T-helper 2 cell treated with Interferon-gamma antibody and Interleukin-4, amounts not matched to agents 100 ng/mL and 5 ng/mL, for 36 hours (primary cell): ENCODE measurements around the gene ANKS1A. TPM values are rescaled to one million over a fixed set of nuclear protein-coding genes. Genes with fewer than 3 reads are reported as not detected.
"Not testable (repeated sequence)": the region's sequence is repeated elsewhere in the genome, so short reads cannot be mapped to it uniquely, and the experiment has no call there.

Source experiments
- intact Hi-C: fragments of 100-400 bp; cut with micrococcal nuclease; formaldehyde crosslinking; loops from one replicate; pipeline ENCODE4 v1.15.1; 2023
- total RNA-seq: library from RNA; stranded (reverse); gene quantifications from 2 replicates; pipeline ENCODE4 v1.2.3, GENCODE V29; 2022

The ANKS1A gene
- total RNA-seq, 1 donor from 2014 or later = 6.8 TPM

DNA sequence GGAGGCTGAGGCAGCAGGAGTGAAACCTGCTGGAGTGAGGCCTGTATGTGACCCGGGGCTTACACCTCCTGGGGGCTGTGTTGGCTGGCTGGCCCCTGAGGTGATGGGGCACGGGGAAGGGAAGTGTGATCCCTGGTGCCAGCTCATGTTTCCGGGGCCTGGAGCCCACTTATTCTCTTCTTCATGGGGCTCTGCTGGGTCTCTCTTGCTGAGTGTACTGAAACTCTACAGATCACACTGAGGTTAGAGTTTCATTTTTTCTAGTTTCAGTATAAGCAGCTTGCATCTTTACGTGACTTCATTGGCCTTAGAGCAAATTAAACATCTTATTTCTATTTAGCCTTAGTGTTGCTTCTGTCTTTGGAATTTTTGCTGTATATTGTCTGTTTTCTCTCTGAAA lies 96.2 kb downstream of the ANKS1A start:
- intact Hi-C loops = loop anchor here (10.0 kb wide), 2 partner anchors 220 to 260 kb away; no protein-coding TSS in a partner anchor

DNA sequence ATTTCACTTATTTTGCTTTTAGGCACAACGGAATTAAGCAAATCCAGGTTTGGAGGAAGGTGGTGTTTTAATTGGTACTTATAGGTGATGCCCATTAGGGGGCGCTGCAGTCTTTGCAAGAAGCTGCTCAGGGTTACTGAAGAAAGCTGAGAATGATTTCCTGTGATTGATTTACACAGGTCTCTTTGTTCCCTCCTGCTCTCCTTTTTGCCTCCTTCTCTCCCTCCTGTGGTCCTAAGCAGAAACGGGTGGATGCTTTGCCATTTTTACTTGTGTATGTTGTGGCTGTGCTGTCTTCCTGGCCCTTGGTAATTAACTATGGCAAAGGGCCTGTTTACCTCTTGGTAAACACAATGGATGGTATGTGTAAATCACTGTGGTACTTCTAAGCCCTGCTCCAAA lies 97.8 kb downstream of the ANKS1A start:
- intact Hi-C loops = loop anchor here (1.0 to 10.0 kb wide), 3 partner anchors 153 to 258 kb away; no protein-coding TSS in a partner anchor

DNA sequence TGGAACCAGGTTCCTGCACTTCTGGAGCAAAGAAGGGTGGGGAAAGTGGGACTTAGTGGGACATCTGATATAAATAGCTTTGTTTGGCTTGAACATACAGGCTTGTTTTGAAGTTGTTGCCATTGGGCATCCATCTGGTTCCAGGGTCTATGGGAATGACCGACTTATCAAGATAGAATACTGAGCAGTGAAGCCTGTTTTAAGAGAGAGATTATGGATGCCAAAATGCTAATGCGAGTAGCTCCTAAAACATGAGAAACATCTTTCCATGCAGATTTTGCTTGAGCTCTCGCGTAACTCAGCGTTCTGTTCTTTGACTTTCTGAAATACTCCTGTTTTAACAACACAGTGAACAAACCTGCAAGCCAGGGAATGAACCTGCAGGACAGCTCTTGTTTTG lies 98.5 kb downstream of the ANKS1A start:
- intact Hi-C loops = loop anchor here (10.0 kb wide), 2 partner anchors 217 to 257 kb away; no protein-coding TSS in a partner anchor

DNA sequence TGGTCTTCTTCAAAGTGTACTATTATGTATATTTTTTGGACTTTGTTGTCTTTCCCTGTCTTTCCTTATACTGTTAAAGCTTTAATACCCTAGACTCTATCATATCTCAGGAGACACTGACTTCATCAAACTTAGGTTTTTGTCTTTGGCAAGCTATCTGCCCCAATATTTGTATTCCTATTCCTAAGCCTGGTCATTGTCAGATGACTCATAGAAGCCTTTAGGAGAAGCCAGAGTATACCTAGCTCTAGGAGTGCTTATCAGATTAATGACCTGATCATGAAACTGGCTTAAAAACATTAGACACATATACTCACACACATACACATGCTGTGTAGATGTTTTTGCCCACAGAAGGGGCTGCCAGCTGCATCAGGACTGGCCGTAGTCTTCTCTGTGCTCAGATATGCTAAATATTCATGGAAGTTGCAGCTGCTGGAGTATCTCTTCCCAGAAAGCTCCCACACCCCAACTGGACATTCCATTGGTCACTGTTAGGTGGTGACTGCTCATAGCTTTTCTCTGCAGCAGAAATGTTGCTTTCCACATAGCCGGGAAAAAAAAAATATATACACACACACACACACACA lies 102.0 kb downstream of the ANKS1A start:
- intact Hi-C loops = no loop called here

DNA sequence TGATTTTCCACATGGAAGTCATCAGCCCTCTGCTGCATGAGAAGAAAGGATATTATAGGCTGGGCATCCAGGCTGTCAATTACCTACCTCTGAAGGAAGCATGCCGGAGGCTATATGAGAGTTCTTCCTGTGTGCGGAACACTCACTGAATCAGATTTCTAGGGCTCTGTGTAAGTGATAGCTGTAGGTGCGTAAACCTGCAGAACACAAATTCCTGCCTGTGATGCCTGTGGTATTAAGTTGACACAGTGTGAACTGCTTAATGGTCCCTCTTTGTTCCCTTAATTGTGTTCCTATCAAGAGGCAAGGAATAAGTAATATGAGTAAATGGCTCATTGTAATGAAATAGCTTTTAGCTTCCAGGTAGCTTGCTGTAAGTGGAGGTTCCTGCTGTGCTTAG lies 103.3 kb downstream of the ANKS1A start:
- intact Hi-C loops = no loop called here

DNA sequence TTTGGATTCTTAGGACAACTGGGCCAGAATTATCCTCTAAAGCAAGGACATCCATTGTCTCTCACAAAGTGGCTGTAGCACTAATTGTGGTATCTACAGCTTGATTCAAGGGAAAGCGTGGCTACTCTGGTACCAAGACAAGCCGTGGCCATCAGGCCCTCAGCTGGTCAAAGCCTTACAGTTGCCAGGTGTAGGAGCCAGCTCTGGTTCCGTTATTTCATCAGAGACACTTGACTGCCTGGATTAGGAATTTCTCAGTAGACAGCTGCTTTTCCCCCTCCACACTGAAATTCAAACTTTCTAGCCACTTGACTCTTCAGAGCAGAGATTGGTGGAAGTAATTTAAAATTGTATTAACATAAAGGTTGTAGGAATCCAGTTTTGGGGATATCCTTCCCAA lies 104.2 kb downstream of the ANKS1A start:
- intact Hi-C loops = no loop called here

DNA sequence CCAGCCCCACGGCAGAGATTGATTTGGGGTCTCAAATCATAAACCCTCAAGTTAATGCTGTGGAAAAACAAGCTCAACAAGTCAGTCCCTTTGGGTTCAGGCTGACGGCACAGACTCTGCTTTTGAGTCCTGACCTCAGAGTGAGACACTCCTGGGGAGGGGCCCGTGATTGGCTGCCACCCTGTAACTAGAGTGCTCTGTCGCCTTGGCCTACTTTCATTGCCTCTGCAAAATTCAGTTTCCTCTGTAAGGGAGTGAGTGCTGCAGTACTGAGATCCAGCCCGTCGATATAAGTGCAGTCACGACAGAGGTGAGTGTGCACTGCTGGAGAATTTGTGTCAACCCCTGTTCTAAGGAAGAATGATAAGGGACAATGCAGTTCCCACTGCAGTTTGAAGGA lies 105.6 kb downstream of the ANKS1A start:
- intact Hi-C loops = no loop called here

DNA sequence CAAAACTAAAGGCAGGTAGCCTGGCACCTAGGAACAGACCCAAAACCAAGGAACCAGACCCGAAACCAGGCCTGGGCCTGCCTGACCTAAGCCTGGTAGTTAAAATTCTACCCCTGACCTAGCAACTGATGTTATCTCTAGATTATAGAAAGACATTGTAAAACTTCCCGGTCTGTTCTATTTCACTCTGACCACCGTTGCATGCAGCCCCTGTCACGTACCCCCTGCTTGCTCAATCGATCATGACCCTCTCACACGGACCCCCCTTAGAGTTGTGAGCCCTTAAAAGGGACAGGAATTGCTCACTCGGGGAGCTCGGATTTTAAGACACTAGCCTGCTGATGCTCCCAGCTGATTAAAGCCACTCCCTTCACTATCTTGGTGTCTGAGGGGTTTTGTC lies 109.4 kb downstream of the ANKS1A start:
- intact Hi-C loops = not testable (repeated sequence)

DNA sequence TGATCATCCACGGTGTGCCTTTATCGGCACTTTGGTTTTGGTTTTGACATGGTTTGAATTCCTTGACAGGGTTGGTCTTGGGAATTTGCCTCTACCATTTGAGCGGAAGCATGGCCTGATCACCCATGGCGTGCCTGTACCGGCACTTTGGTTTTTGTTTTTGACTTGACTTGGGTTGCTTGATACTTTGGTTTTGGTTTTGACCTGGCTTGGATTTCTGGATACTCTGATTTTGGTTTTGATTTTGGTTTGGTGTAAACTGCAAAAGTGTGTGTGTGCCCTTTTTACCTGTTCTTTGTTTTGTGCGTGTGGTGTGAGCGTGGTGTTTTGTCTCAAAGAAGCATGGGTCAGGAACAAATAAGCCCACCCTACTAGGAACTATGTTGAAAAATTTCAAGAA lies 110.1 kb downstream of the ANKS1A start:
- intact Hi-C loops = not testable (repeated sequence)

DNA sequence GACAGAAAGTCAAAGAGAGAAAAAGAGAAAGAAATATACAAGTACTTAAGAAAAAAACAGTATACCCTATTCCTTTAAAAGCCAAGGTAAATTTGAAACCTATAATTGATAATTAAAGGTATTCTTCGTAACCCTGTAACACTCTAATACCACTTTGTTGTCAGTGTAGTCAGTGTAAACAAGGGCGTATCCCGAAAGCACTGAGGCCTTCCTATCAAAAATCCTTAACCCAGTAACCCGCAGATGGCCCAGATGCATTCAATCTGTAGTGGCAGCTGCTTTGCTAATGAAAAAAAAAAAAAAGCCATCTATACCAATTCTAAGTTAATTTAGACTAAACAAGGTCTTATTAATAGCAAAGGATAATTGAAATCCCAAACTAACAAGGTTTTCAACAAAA lies 110.9 kb downstream of the ANKS1A start:
- intact Hi-C loops = not testable (repeated sequence)

DNA sequence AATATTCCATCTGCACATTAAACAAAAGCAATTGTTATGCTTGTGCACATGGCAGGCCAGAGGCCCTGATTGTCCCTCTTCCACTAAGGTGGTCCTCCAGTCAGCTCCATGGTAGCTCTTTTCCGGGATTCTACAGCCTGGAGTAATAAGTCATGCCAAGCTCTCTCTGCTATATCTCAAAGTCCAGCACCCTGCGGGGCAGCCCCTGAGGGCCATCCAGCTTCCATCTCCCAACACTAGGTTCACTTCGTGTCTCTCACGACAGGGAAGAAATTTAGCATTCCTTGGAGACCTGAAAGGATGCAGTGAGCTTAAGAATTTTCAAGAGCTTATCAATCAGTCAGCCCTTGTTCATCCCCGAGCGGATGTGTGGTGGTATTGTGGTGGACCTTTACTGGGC lies 112.3 kb downstream of the ANKS1A start:
- intact Hi-C loops = not testable (repeated sequence)

DNA sequence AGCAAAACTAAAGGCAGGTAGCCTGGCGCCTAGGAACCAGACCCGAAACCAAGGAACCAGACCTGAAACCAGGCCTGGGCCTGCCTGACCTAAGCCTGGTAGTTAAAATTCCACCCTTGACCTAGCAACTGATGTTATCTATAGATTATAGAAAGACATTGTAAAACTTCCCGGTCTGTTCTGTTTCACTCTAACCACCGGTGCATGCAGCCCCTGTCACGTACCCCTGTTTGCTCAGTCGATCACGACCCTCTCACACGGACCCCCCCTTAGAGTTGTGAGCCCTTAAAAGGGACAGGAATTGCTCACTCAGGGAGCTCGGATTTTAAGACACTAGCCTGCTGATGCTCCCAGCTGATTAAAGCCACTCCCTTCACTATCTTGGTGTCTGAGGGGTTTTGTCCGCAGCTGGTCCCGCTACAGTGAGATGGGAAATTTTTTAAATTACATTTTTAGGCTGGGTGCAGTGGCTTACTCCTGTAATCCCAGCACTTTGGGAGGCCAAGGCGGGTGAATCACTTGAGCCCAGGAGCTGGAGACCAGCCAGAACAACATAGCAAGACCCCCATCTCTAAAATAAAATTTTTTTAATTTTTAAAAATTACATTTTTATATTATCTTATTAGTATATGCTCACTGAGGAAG lies 115.0 kb downstream of the ANKS1A start:
- intact Hi-C loops = not testable (repeated sequence)

DNA sequence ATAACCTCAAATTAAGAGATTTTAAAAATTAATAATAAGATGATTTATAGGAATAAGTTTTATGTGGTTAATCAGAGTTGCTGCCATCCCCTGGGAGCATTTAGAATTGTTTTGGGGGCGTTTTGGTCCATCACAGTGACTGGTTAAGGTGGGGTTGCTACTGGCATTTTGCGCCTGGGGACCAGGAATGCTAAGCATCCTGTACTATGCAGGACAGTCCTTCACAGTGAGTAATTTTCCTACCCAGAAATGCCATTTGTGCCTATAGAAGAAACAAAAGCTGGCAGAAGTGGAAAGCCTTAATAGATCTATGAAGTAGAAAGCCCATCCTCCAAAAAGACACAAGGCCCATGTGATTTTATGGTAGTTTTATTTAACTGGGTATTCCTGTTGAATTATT lies 118.0 kb downstream of the ANKS1A start:
- intact Hi-C loops = no loop called here

DNA sequence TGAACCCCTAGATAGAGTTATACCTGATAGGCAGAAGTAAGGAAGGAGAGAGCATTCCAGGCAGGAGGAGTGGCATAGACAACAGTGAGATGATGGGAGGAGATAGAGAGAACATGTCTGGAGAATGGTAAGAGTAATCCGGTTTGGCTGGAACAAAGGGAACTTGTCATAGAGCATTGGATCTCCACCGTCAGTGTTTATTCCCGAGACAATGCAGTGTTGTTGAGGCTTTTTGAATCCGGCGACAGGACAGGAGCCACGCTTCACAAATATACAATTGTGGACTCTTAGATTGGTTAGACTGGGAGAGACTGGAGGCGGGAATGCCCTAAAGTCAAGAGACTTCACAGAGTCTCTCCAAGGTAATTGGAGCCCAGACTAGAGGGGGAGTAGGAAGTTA lies 119.8 kb downstream of the ANKS1A start:
- intact Hi-C loops = no loop called here

DNA sequence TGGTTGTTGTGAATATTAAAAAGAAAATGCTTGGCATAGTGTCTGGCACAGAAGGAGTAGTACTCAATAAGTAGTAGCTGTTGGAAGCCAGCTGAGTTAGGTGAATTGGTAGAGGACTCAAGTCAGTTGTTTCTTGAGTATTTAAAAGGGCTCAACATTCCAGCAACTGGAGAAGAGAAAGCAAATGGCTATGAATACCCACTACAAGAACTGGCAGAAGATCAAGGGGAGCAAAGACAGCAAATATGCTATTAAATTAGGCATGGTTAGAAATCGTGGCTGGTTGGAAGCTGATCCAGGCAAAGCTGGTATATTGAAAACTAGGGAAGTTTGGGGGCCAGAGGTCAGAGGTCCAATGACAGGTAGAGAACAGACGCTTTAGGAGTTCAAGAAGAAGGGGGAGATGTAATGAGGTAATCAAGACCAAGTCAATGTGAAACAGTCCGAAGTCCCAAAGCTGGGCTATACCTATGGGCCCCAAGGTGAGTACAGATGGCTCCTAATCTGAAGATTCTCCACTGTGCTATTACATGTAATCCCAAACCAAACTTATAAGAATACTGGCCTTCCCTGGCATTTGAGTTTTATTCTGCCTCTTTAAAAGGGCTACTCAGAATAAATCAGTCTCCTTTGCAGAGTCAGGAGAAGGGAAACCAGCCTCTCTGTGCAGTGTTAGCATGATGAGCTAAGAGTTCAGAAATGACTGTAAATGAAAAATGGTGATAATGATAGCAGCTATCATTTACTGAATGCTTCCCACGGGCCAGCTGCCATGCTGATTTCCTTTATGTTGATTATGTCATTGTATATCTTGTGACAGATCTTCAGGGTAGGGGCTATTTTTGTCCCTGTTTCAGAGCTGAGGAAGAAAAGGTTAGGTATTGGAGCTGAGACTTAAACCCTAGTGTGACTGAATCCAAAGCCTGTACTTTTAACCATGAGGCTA lies 122.3 kb downstream of the ANKS1A start:
- intact Hi-C loops = no loop called here

DNA sequence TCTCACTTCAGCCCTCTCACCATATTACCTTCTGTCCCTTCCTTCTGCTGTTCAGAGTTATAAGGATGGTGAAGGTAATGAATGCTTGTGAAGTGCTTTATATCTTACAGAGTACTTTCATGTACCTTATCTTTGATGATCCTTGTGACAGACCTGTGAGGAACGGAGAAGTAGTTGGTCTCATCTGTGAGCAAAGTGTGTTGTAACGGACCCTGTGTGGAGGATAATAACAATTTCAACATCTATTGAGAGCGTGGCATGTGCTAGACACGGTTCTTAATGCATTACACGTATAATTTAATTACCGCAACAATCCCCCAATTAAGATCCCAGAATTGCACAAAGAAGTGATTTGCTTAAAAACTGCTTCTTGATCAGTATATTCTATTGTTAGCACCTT lies 124.6 kb downstream of the ANKS1A start:
- intact Hi-C loops = no loop called here

DNA sequence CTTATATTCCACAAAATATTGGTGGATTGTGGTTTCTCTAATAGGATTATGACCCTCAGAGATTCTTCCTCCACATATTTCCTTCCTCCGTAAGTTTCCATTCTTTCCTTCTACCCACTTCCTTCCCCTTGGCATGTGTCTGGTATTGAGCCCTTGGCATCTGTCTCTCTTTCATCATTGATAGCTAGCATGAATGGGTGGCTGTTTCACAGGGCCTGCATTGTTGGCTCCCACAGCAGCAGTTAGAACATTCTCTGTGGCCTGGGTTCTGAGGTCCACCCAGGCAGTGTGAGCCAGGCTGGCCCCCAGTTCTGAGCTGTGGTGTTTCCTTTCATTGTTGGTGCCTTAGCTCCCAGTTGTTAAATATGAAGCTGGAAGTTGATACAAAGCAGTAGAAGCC lies 125.3 kb downstream of the ANKS1A start:
- intact Hi-C loops = no loop called here

DNA sequence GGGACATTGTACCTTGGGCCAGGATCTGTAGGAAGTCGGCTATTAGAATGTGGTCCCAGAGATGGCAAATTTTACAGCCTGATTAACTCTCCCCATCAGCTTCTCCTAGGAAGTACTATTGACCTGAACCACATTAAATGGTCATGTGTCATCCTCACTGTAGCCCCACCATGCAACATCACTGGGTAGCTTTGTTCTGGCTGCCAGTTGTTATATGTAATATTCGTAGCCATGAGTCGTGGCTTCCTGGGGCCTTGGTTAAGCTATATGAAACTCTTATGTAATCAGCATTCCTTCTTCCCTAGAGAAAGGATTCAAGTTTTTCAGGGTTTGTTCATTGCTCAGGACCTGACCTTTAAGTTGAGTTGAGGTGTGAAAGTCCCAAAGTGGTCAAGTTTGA lies 125.7 kb downstream of the ANKS1A start:
- intact Hi-C loops = no loop called here

DNA sequence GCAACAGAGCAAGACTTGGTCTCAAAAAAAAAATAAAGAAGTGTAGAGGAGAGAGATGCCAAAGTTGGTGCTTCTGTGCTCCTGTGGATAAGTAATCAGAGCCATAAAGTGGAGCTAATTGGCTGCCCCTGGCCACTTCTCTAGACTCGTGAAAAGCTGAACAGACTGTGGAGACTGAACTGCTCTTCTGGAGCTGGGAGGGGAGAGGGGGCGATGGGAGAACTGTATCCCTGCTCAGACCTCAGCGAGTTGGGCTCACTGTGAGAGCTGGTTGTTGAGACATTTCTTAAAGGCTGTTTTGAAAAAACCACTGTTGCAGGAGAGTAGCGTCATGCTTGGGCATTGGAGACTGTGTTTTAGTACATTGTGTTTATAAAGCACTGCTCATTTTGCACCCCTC lies 126.4 kb downstream of the ANKS1A start:
- intact Hi-C loops = no loop called here

DNA sequence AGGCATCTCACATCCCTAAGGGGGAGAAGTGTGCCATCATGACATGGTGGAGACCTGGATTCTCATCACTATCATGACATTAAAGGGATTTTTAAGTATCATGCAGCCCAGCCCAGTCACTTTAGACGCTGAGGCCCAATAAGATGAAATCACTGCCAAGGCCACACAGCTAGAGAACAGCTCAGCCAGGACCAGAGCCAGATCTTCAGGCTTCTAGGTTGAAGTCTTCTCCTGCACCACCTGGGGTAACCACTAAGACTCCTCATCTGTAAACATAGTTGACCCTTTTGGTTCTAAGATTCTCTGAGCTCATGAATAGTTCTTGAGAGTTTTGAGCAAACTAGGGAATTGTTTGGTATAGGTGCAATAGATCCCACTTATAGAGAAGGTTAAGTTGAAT lies 126.9 kb downstream of the ANKS1A start:
- intact Hi-C loops = no loop called here

DNA sequence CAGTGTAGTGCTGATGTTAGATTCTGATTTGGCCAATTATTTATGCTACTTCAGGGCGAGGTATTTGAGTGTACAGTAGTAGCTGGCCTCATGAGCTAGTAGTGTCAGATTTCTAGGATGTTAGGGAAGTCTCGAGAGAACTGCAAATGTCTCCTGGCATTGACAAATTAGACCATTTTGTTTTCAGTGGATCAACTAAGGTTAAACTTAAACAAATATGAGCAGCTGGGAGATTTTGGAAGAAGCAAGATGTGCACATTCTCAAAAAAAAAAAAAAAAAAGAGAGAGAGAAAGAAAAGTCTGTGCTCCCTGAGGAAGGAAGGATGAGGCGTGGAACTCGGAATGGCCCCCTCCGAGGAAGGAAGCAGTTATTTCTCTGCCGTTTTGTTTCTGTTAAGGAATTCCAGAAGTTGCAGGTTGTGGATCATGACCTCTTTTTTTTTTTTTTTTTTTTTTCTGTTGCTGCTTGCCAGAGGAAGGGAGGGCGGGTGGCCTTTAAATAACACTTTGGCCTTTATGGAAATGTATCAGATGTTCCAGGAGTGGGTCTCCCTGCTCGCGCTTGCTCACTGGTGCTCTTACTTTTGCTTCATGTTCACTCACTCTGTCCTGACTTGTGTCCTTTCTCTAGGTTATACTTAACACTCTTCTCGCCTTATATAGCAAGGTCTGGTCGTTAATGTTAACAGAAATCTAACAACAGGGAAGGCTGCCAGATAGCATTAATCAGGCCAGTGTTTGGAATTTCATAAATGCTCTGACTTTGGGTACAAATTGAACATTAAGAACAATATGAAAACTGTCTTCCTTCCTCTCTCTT lies 127.7 kb downstream of the ANKS1A start:
- intact Hi-C loops = no loop called here
